ENCODE measurements around the gene HOXA11. TPM values are rescaled to one million over a fixed set of nuclear protein-coding genes. Genes with fewer than 3 reads are reported as not detected.

HOXA11 gene
- total and polyA plus RNA-seq, 2 of the 4 experiments (the other 2 are of a cell fraction) = 0.05 TPM; not detected in 1

GRCh38 chr7:27151341-27151930, 33.6 kb downstream of the HOXA11 start:
- H3K9ac ChIP-seq (ENCODE audit: low read depth, low read length) = peak overlapping the region; percentile 54
- H3K4ac ChIP-seq (ENCODE audit: low read depth, low read length) = peak overlapping the region; percentile 57
- peaks cover 4 to 26% of the 10 kb centered on the region in 2 experiments; a peak in 3 of 4 replicates for H3K79me1 ChIP-seq (ENCODE audit: low read depth in 1 of 2, low read length in 2 of 2)
- ATAC-seq (ENCODE audit: low read depth) (no peak), DNase-seq (no peak)
- dilution Hi-C loops (cut with HindIII; ENCODE audit: low sequenced_read_pairs, unreplicated experiment) = no loop called here
- in situ Hi-C loops (cut with MboI; ENCODE audit: low sequenced_read_pairs) = no loop called here
- peaks cover 3% of the 10 kb centered on the region; the same call in 1 of the 2 replicates for H3K9me1 ChIP-seq (ENCODE audit: insufficient read depth, low read length)
- peak overlapping the region; percentile 59 for H3K23ac ChIP-seq (ENCODE audit: low read depth, low read length)
- peak overlapping the region; percentile 54 for H3K4me3 ChIP-seq (ENCODE audit: insufficient read depth, low read depth, low read length)
- H2AK5ac ChIP-seq (ENCODE audit: low read depth, low read length) = 0 out of 2 replicates have a peak overlapping the region, but pooled peaks have one; percentile 7
- CTCF ChIA-PET = interaction anchor here (0.6 to 1.0 kb wide), 4 partner anchors 9 to 34 kb away, joined by 3 to 5 read pairs (median 3); no protein-coding TSS in a partner anchor
- H3K56ac ChIP-seq (ENCODE audit: extremely low read depth, insufficient read depth, low read length) = peak overlapping the region; percentile 75; the same call in 1 of the 2 replicates
- H4K91ac ChIP-seq (ENCODE audit: insufficient read depth, low read depth, low read length) = peak overlapping the region; percentile 40; the same call in 1 of the 2 replicates
- H3K27me3 ChIP-seq (ENCODE audit: control insufficient read depth, insufficient read depth, low read length) = no peaks in the 10 kb centered on the region
- H4K20me1 ChIP-seq (ENCODE audit: insufficient read depth, low read length) = no peaks in the 10 kb centered on the region
- H3K36me3 ChIP-seq (ENCODE audit: control insufficient read depth, insufficient read depth, low read length) = no peaks in the 10 kb centered on the region; the same call in 1 of the 2 replicates
- TF ChIP-seq RFX5 (IDR thresholded peaks at IDR 0.05; ENCODE audit: low read depth, low read length) = no peak
- no peak for TF ChIP-seq FOS (IDR thresholded peaks at IDR 0.05; ENCODE audit: low read depth, low read length)
- no peak for TF ChIP-seq SMC3 (IDR thresholded peaks at IDR 0.05; ENCODE audit: low read depth, low read length)
- TF ChIP-seq ELK1 (IDR thresholded peaks at IDR 0.05; ENCODE audit: borderline replicate concordance, low read depth, low read length) = no peak
- WGBS, 2 experiments (ENCODE audit: extremely low coverage in 2 of 2, insufficient read length in 1 of 2) = 21% methylated on average over 7 of the region's 27 CpGs; no CpG with 5 or more reads in 1 of the 2 experiments
- H2BK120ac ChIP-seq (ENCODE audit: low read depth, low read length) = peak overlapping the region; percentile 57
- peak overlapping the region; percentile 46 for H4K5ac ChIP-seq (ENCODE audit: low read depth, low read length)
- peak overlapping the region; percentile 22 for H2BK5ac ChIP-seq (ENCODE audit: low read depth, low read length, poor library complexity, severe bottlenecking)
- intact Hi-C loops (cut with micrococcal nuclease) = no loop called here
- H2BK15ac ChIP-seq (ENCODE audit: low read depth, low read length) = peak overlapping the region; percentile 9; the same call in 2 of the 3 replicates
- peak overlapping the region; percentile 6; the same call in 1 of the 2 replicates for H3K18ac ChIP-seq (ENCODE audit: low read depth, low read length)
- H3K9me3 ChIP-seq (ENCODE audit: control insufficient read depth, insufficient read depth, low read length) = no peaks in the 10 kb centered on the region
- peak overlapping the region; percentile 68 for H2AK9ac ChIP-seq (replicated peaks; ENCODE audit: low read depth, low read length, poor library complexity)
- H2AFZ ChIP-seq (replicated peaks; ENCODE audit: low read length, poor library complexity) = peak overlapping the region; percentile 87
- peak overlapping the region; percentile 81 for H3K27ac ChIP-seq (ENCODE audit: insufficient read depth, low read length)
- H4K8ac ChIP-seq (ENCODE audit: low read depth in 2 of 2, low read length in 2 of 2) = peak overlapping the region; percentile 55 to 75; a peak in 2 of 4 replicates
- POLR2A ChIA-PET (ENCODE audit: unreplicated experiment) = no interaction called here
- BruUV-seq (replicated peaks) = no TSS peak
- 0 out of 2 replicates have a peak overlapping the region, but pooled peaks have one; percentile 6 for H2BK20ac ChIP-seq (ENCODE audit: low read depth, low read length)
- peak overlapping the region; percentile 69 for H3K14ac ChIP-seq (replicated peaks; ENCODE audit: low read depth, low read length)
- peaks cover 15% of the 10 kb centered on the region for H3K4me1 ChIP-seq (ENCODE audit: control insufficient read depth, insufficient read depth, low read length)
- peak overlapping the region; percentile 87 for H3K4me2 ChIP-seq (ENCODE audit: low read depth, low read length)

Measured in IMR-90 (cell line).